Inflammatory macrophage treated with lipopolysaccharide for 4 hours (primary cell): ENCODE data around the gene RUFY4.

Experiments used
- DNase-seq: peaks from one replicate; pipeline ENCODE4 v3.0.0-alpha.2; 2020

Gene RUFY4

DNA sequence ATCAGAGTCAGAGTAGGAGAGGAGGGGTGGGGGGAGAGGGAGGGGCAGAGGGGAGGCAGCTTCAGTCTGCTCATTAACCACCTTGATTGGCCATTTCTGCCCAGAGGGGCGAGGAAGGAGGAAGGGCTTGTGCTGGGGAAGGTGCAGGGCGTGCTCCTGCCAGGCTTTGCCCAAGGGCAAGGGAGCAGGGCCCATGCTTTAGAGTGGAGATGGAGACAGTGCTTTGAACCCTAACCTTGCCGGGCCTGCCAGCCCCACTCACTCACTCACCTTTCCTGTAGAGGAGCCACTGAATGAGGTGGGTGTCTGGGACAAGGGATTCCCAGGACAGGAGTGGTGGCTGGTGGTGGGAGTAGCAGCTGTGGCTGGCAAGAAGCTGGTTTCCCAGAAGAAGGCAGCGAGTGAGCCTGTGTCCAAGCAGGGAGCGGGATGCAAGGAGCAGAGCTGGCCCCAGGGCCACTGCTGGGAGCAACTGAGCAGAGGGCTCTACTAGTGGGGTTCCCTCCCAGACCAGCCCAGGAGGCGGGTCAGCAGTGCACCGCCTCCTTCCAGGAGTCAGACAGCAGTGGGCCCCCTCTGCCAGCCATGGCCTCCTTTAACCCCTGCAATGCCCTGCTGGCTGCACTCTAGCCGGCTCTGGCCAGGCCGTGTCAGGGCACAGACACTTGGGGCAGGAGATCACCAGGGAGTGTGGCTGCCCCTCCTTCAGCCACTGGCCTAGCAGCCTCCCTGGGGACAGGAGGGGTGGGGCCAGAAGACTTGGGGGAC lies 3.6 kb upstream of the RUFY4 start:
- no peak for DNase-seq

DNA sequence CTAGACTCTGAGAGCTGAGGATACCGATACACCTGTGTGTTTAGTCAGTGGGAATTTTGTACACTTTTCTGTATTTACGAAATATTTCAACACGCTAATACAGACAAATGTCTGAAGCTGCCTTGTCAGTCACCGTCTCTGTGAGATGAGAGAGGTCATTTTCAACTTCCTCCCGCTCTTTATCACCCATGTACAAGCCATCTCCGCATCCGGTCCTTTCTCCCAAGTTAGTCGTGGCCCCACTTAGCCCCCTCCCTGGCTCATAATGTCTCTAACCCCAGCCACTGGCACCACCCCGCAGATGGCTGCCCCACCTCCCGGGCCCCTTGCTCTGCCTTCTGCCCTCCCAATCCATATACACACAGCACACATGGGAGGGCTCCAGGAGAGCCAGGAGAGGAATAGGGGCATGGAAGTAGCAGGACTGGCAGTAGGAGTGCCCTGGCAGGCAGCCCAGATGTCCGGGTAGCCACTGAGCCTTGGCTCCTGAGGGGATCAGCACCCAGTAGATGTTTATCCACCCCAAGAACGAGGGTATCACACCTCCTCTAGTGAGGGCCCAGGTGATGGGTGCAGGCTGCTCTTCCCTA lies 2.0 kb upstream of the RUFY4 start:
- no peak for DNase-seq

GRCh38 chr2:218067523-218067922 lies 1.5 kb upstream of the RUFY4 start:
- DNase-seq, result no peak

GRCh38 chr2:218069606-218070300 lies 700 bp downstream of the RUFY4 start:
- no peak for DNase-seq

DNA sequence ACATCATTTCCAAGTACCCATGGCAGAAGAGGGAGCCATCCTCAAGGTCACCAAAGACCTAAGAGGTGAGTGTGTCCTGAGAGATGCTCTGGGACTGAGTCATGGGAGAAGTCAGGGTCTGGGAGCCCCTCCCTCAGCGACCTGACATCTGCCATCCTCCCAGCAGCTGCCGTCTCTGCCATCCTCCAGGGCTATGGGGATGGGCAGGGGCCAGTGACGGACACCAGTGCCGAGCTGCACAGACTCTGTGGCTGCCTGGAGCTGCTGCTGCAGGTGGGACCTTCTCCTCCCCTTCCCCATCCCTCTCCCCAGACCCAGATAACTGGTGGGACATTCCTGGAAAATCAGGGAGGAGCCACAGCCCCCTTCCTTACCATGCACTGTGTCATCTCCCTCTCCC lies 1.5 kb downstream of the RUFY4 start:
- no peak for DNase-seq

- DNase-seq, result no peak
Measured at GRCh38 chr2:218071218-218071937, 2.3 kb downstream of the RUFY4 start.

GRCh38 chr2:218072002-218072401 lies 2.9 kb downstream of the RUFY4 start:
- no peak for DNase-seq

DNA sequence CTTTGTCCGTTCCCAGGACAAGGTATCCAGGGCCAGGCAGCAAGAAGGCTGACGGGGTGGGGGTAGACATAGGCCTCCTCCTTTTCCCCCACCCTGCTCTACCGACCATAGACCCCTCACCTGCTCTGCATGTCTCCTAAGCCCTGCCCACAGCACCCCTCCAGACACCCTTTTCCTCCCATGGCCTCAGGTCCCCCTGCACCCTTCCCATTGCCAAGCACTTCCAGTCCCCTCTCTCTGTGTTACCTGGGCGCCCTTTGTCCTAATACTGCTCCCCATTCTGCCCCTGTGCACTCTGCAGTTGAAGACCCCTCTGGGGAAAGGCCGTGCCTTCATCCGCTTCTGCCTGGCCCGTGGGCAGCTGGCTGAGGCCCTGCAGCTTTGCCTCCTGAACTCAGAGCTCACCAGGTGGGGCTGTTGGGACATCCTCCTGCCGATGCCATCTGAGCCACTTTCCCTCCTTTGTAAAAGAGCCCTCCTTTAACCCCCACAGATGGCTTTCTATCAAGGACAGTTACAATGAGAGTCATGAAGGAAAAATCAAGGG lies 3.5 kb downstream of the RUFY4 start:
- no peak for DNase-seq

DNA sequence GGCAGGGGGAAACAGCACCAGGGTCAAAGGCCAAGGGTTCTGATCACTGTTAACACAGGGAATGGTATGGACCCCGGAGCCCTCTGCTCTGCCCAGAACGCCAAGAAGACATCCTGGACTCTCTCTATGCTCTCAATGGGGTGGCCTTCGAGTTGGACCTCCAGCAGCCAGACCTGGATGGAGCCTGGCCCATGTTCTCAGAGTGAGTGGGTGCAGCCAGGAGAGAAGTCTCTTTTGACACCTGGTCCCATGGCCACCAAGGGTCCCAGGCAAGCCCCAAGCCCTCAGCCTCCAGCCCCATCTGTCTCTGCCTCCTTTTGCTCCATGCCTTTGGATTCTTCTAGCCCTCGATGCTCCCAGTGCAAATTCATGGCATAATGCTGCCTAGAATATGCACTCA lies 4.1 kb downstream of the RUFY4 start:
- DNase-seq, result no peak

DNA sequence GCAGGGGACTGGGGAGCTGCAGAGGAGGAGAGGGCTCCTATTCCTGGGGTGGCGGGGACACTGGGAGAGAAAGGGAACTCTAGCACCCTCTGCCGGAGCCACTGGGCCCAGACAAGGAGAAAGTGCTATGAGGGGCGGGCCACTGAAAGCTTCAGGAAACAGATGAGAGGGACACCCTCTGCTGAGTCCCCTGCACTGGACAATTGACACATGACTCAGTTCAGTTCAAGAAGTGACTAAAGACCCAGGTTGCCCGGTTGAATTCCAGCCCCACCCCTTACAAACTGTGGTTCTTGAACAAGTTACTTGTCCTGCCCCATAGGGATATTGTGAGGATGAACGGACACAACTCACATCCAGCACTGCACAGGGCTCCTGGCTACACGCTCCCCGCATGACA lies 5.0 kb downstream of the RUFY4 start:
- peak; percentile 58 for DNase-seq

GRCh38 chr2:218075975-218076811 lies 7.1 kb downstream of the RUFY4 start:
- DNase-seq, result no peak

- DNase-seq, result no peak
Measured at GRCh38 chr2:218077464-218078216, 8.6 kb downstream of the RUFY4 start.

DNA sequence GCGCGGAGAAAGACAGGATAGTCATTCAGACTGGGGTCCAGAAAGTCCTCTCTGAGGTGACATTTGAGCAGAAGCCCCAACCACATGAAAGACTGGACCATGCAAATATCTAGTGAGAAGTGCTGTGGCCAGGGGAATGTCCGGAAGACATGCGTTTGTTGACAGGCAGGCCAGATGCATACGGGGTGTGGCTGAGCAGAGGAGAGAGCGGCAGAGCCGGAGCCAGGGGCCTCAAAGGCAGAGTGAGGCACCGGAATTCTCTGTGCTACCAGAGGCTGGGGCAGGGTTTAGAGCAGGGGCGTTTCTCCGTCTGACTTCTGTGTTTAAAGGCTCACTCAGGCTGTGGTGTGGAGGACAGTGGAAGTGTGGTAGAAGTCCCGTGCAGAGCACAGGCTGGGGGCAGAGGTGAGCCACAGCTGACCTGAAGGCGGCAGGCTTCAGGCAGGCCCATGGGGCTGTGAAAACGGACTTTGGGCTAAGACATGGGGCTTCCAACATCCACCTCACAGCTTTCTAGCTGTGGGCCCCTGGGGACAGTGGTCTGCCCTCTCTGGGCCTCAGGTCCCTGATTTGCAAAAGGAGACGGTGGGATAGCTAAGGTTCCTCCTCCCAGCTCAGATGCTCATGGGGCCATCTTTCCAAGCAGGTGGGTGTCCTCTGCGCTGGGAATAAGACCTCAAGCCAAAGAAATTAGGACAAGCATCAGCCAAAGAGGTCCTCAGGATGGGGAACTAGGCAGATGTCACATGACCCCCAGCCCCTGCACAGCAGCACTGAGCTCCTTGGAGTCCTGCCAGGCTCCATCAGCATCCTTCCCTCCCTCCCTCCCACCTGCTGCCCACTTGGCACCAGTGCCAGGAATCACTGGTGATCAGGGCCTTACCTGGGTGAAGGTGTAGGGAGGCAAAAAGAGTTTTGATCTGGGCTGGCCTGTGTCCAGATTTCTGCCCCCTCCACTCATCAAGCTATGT lies 11.2 kb downstream of the RUFY4 start:
- DNase-seq, result no peak

- DNase-seq, result peak; percentile 62
Measured at GRCh38 chr2:218081063-218081462, 12.0 kb downstream of the RUFY4 start.

DNA sequence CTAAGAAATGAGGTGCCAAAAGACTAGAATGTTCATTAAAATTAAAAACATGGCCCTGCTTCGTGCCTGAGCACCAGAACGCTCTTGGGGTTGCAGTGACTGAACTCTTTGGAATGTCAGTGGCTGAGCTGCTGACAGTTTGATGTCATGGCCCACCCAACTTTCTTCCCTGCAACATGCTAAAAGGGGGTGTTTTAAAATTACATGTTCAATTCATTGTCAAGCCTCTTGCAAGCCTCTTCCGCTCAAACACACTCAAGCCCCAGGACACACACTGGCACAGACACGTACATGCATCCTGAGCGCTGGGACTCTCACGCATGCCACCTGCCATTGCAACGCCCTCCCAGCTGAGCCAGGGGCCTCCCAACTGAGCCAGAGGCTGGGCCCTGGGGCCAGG lies 12.6 kb downstream of the RUFY4 start:
- DNase-seq, result no peak

- DNase-seq, result no peak
Measured at GRCh38 chr2:218082586-218083351, 13.7 kb downstream of the RUFY4 start.

DNA sequence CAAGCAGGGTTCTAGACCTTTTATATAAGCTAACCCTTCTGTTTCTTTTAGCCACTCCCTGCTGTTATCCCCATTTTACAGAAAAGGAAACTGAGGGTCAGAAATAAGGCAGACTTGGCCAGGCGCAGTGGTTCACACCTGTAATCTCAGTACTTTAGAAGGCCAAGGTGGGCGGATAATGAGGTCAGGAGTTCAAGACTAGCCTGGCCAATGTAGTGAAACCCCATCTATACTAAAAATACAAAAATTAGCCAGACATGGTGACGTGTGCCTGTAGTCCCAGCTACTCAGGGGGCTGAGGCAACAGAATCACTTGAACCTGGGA lies 14.3 kb downstream of the RUFY4 start:
- DNase-seq, result no peak

GRCh38 chr2:218086478-218086877 lies 17.4 kb downstream of the RUFY4 start:
- peak; percentile 85 for DNase-seq

DNA sequence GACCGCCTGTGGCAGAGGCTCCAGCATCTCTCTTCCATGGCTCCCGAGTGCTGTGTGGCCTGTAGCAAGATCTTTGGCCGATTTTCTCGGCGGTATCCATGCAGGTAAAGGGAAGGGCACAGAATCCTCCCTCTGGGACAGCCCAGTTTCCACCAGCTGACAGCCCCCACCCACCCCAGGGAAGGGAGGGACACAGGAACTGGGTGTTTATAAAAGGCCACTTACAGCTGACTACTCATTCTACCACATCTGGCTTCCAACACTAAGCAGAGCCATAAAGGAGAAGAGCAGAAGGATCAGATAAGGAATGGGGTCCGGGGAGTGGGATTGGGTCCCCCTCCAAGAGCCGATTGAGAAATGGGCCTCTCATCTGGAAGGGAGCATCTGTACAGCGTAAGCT lies 20.2 kb downstream of the RUFY4 start:
- no peak for DNase-seq

GRCh38 chr2:218091746-218092145 lies 22.7 kb downstream of the RUFY4 start:
- peak; percentile 56 for DNase-seq
